ENCODE results near the gene MYL10.

MYL10 gene

DNA sequence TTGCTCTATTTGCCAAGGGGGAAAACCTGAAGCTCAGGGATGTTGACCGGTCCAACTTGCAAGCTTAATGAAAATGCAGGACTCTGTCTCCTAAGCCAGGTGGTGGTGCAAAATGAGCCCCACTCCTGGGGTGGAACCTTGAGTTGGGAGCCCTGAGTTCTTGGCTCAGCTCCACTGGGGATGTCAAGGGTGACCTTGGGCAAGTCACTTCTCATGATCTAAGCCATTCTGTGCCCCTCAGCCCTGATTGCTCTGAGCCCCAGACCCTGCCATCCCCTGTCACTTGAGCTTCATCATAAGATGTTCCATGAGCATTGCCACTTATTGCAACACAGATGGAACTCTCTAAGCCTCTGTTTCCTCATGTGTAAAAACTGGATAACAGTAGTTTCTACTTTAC, 33.9 kb downstream of the MYL10 start:
- H3K36me3 ChIP-seq (ENCODE audit: insufficient read depth, low read length) = no peaks in the 10 kb centered on the region

DNA sequence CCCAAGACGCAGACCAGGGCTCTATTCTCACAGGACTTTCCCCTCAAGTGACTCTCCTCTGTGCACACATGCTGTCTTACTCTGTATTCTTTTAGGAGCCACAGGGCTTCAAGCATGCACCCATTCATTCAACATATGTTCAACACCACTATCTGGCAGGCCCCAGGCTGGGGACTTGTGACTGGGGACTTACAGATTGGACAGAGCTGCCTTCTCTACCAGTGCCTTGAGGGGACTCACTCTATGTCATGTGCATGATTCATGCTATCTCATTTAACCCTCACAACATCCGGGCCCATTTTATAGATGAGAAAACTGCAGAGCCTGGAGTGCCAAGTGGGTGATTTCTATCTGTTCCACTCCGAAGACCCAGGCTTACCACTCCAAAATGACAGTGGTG, 34.3 kb downstream of the MYL10 start:
- Histone ChIP-seq H3K9ac (ENCODE audit: low read depth, low read length) (no peak overlapping the region), H3K9me3 (ENCODE audit: insufficient read depth, low read depth, low read length) (no peaks in the 10 kb centered on the region), H3K27me3 (ENCODE audit: insufficient read depth, low read length) (no peaks in the 10 kb centered on the region), H3K27ac (ENCODE audit: low read depth, low read length) (no peak overlapping the region), H3K4me3 (ENCODE audit: low read length) (no peak overlapping the region), H3K36me3 (ENCODE audit: insufficient read depth, low read length) (no peaks in the 10 kb centered on the region), H3K4me1 (ENCODE audit: insufficient read depth, low read length) (no peaks in the 10 kb centered on the region)
- 90% methylated on average over 3 of the region's 3 CpGs for WGBS

More for the DNA sequence above, 33.9 kb downstream of the MYL10 start:
- no peaks in the 10 kb centered on the region for H3K9me3 ChIP-seq (ENCODE audit: insufficient read depth, low read depth, low read length)
- no peak overlapping the region for H3K27ac ChIP-seq (ENCODE audit: low read depth, low read length)
- no peak overlapping the region for H3K9ac ChIP-seq (ENCODE audit: low read depth, low read length)
- WGBS = 95% methylated on average over 1 of the region's 1 CpG
- H3K4me1 ChIP-seq (ENCODE audit: insufficient read depth, low read length) = no peaks in the 10 kb centered on the region
- no peak overlapping the region for H3K4me3 ChIP-seq (ENCODE audit: low read length)
- H3K27me3 ChIP-seq (ENCODE audit: insufficient read depth, low read length) = no peaks in the 10 kb centered on the region

DNA sequence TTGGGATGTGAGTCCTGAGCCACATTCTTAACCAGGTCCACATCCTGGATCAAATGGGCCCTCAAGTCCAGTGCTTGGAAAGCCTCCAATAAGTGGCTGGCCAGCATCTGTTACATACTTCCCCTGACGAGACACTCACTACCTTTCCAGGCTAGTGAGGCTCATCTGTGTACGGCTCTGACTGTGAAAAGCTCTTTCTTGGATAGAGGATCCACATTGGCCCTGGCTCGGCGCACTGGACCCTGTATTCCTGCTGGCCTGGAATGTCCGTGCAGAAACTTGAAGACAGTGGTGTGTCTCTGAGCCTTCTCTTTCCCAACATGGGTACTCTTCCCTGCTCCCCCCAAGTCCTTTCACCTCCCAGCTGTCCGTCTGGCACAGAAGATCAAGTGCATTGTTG, 35.5 kb downstream of the MYL10 start:
- no peak overlapping the region for H3K27ac ChIP-seq (ENCODE audit: low read depth, low read length)
- no peaks in the 10 kb centered on the region for H3K36me3 ChIP-seq (ENCODE audit: insufficient read depth, low read length)
- no peak overlapping the region for H3K4me3 ChIP-seq (ENCODE audit: low read length)
- H3K9me3 ChIP-seq (ENCODE audit: insufficient read depth, low read depth, low read length) = no peaks in the 10 kb centered on the region
- no peaks in the 10 kb centered on the region for H3K4me1 ChIP-seq (ENCODE audit: insufficient read depth, low read length)
- H3K9ac ChIP-seq (ENCODE audit: low read depth, low read length) = no peak overlapping the region
- 93% methylated on average over 6 of the region's 6 CpGs for WGBS
- H3K27me3 ChIP-seq (ENCODE audit: insufficient read depth, low read length) = no peaks in the 10 kb centered on the region

DNA sequence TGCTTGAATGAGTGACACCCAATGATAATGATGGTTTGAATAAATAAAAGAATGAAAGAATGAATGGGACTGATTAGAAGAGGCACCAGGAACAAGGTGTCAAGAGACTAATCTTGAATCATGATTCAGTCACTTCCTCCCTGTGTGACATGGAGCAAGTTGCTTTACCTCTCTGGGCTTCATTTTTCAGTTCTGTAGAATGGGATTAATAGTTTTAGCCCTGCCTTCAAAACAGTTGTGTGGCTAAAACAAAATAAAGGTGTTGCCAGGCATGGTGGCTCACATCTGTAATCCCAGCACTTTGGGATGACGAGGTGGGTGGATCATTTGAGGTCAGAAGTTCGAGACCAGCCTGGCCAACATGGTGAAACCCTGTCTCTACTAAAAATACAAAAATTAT, 37.6 kb downstream of the MYL10 start:
- Histone ChIP-seq H3K4me1 (ENCODE audit: insufficient read depth, low read length) (no peaks in the 10 kb centered on the region), H3K4me3 (ENCODE audit: low read length) (no peak overlapping the region), H3K36me3 (ENCODE audit: insufficient read depth, low read length) (no peaks in the 10 kb centered on the region), H3K9me3 (ENCODE audit: insufficient read depth, low read depth, low read length) (no peaks in the 10 kb centered on the region), H3K27ac (ENCODE audit: low read depth, low read length) (no peak overlapping the region), H3K9ac (ENCODE audit: low read depth, low read length) (no peak overlapping the region), H3K27me3 (ENCODE audit: insufficient read depth, low read length) (no peaks in the 10 kb centered on the region)
- WGBS = 97% methylated on average over 2 of the region's 2 CpGs

DNA sequence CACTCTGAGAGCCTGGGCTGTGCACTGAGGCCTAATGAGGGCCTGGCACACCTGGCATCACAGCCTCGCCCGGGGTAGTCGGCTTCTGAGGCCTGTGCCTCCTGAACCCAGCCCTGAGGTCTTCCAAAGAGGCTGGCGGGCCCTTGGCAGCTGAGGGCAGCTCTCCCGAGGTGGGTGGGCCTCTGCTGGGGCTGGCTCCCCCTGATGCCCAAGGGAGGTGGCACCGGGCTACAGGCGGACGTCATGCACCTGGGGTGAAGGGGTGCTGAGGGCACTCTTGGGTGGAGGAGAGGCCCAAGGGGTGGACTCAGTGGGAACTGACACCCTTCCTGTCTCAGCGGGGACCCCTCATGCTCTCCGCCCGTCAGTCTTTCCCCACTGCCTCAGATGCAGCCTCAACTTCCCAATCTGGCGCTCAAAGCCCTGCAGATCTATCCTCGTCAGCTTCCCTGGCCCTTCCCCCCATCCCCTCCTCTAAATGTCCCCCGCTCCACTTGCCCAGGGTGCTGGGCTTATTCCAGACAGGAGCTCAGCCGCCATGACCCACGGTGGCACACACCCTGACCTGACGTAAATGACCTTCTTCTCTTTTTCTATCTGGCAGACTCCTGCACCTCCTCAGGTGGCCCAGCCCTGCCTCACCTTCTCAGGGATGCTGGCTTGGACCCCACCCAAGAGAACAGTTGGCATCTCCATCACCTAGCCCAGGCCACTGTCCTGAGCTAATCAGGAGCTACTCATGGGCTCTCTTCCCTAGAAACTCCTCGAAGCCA, 38.2 kb downstream of the MYL10 start:
- H3K27ac ChIP-seq (ENCODE audit: low read depth, low read length) = no peak overlapping the region
- no peaks in the 10 kb centered on the region for H3K36me3 ChIP-seq (ENCODE audit: insufficient read depth, low read length)
- H3K4me3 ChIP-seq (ENCODE audit: low read length) = no peak overlapping the region
- WGBS = 92% methylated on average over 18 of the region's 18 CpGs
- H3K27me3 ChIP-seq (ENCODE audit: insufficient read depth, low read length) = no peaks in the 10 kb centered on the region
- H3K4me1 ChIP-seq (ENCODE audit: insufficient read depth, low read length) = no peaks in the 10 kb centered on the region
- H3K9me3 ChIP-seq (ENCODE audit: insufficient read depth, low read depth, low read length) = no peaks in the 10 kb centered on the region
- no peak overlapping the region for H3K9ac ChIP-seq (ENCODE audit: low read depth, low read length)

DNA sequence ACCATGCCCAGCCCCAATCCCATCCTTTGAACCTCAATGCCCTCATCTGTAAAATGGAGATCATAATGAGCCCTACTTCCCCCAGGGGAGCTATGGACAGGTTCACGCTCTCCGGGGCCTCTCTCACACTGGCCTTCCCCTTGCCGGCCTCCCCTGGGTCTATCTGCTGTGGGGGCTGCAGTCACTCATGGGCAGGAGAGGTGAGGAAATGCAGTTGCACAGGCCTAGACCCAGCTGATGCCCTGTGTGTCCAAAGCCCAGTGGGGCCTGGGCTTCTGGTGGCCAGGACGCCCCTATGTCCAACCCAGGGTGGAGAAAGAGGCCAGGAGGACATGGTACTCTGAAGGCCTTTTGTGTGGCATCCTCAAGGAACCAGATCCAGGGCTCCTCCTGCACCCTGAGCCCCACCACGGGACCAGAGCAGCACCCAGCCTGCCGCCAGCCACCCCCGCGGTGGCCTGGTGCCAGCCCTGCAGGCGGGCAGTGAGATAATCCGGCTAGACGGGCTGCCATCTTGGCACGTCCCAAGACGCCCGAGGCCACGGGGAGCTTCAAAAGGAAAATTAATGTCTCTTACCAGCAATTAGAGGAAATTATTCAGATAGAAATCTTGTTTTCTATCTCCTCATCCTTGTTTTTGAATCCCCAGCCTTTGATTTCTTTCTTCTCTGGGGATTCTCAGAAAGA, 39.0 kb downstream of the MYL10 start:
- Histone ChIP-seq H3K27me3 (ENCODE audit: insufficient read depth, low read length) (no peaks in the 10 kb centered on the region), H3K9ac (ENCODE audit: low read depth, low read length) (no peak overlapping the region), H3K27ac (ENCODE audit: low read depth, low read length) (no peak overlapping the region), H3K4me3 (ENCODE audit: low read length) (no peak overlapping the region), H3K4me1 (ENCODE audit: insufficient read depth, low read length) (no peaks in the 10 kb centered on the region), H3K36me3 (ENCODE audit: insufficient read depth, low read length) (no peaks in the 10 kb centered on the region), H3K9me3 (ENCODE audit: insufficient read depth, low read depth, low read length) (no peaks in the 10 kb centered on the region)
- 88% methylated on average over 15 of the region's 15 CpGs for WGBS

DNA sequence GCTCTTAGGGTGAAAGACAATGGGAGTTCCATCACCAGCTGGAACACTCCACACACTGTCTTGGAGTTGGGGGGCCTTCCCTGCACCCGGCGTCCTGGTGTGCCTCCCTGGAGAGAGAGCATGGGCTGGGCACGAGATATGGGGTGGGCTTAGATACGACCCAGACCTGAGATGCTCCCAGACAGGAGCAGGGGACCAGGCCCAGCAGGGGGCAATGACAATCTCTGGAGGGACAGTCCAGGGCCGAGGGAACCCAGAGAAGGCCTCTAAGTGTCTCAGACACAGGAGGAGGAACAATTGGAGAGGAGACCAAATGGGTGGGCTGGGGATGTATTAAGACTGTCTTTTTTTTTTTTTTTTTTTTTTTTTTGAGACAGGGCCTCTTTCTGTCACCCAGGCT, 40.0 kb downstream of the MYL10 start:
- Histone ChIP-seq H3K36me3 (ENCODE audit: insufficient read depth, low read length) (no peaks in the 10 kb centered on the region), H3K4me3 (ENCODE audit: low read length) (no peak overlapping the region), H3K9ac (ENCODE audit: low read depth, low read length) (no peak overlapping the region), H3K4me1 (ENCODE audit: insufficient read depth, low read length) (no peaks in the 10 kb centered on the region), H3K27ac (ENCODE audit: low read depth, low read length) (no peak overlapping the region), H3K9me3 (ENCODE audit: insufficient read depth, low read depth, low read length) (no peaks in the 10 kb centered on the region), H3K27me3 (ENCODE audit: insufficient read depth, low read length) (no peaks in the 10 kb centered on the region)
- 85% methylated on average over 5 of the region's 5 CpGs for WGBS

DNA sequence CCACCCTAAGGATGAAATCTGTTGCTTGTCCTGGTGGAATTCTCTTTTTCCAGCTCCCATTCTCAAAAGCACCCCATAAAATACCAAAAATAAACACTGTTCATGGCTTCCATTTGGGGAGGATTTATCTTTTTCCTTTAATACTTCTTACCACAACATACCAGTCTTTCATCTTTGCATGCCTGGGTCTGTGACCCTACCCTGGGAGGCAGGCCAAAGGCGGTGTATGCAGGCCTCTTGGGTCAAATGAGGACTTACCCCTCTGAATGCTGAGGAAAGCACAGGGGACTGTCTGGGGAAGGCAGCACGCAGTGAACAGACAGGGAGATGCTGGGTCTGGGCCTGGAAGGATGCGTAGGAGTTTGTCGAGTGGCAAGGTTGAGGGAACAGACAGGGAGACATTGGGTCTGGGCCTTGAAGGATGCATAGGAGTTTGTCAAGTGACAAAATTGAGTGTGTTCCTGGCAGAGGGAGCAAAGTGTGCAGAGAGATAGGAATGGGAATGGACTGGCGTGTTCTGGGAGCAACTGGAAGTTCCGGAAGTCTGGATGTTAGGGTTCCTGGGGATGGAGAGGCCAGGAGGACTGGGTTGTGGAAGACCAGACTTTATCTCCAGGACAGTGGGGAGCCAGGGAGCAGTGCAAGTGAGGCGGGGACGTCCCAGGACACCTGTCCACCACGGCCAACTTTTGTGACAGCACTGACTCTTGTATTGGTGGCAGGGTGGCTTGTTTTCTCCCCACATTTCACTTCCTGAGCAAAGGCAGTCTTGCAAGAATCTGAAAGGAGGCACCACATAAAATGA, 40.8 kb downstream of the MYL10 start:
- no peak overlapping the region for H3K4me3 ChIP-seq (ENCODE audit: low read length)
- no peaks in the 10 kb centered on the region for H3K27me3 ChIP-seq (ENCODE audit: insufficient read depth, low read length)
- no peak overlapping the region for H3K9ac ChIP-seq (ENCODE audit: low read depth, low read length)
- WGBS = 90% methylated on average over 9 of the region's 9 CpGs
- H3K4me1 ChIP-seq (ENCODE audit: insufficient read depth, low read length) = no peaks in the 10 kb centered on the region
- no peak overlapping the region for H3K27ac ChIP-seq (ENCODE audit: low read depth, low read length)
- H3K36me3 ChIP-seq (ENCODE audit: insufficient read depth, low read length) = no peaks in the 10 kb centered on the region
- H3K9me3 ChIP-seq (ENCODE audit: insufficient read depth, low read depth, low read length) = no peaks in the 10 kb centered on the region

DNA sequence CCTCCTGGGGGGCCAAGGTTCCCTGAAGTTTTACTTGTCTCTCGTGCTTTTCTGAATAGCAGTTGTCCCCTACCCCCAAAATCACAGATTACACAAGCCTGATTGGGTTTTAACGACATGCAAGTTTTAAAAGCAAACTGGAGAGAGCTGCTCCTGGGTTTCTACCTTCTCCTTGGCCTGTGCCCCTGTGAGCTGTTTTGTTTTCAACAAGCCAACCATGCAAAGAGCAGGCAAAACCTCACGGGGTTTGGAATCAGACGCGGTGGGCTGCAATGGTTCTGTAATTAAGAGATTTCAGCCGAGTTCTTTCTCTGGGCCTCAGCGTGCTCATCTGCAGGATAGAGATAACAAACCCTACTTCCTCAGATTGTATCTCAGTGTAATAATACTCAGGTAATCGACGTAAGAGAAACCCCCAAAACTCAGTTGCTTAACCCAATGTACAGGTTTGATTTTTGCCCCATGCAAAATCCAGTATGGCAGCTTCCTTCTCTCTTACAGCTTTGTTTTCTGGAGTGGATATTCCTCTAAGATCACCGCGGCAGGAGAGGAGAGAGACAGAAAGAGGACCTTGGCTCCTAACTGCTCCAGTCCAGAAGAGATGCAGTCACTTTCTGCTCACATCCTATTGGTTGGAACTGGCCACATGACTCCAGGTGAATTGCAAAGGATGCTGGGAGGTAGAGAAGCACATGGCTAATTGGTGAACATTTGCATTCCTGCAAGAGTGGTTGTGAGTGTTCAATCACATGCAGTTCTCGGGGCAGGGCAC, 42.0 kb downstream of the MYL10 start:
- Histone ChIP-seq H3K9me3 (ENCODE audit: insufficient read depth, low read depth, low read length) (no peaks in the 10 kb centered on the region), H3K4me1 (ENCODE audit: insufficient read depth, low read length) (no peaks in the 10 kb centered on the region), H3K9ac (ENCODE audit: low read depth, low read length) (no peak overlapping the region), H3K27me3 (ENCODE audit: insufficient read depth, low read length) (no peaks in the 10 kb centered on the region), H3K27ac (ENCODE audit: low read depth, low read length) (no peak overlapping the region), H3K4me3 (ENCODE audit: low read length) (no peak overlapping the region), H3K36me3 (ENCODE audit: insufficient read depth, low read length) (no peaks in the 10 kb centered on the region)
- WGBS = 92% methylated on average over 12 of the region's 12 CpGs

DNA sequence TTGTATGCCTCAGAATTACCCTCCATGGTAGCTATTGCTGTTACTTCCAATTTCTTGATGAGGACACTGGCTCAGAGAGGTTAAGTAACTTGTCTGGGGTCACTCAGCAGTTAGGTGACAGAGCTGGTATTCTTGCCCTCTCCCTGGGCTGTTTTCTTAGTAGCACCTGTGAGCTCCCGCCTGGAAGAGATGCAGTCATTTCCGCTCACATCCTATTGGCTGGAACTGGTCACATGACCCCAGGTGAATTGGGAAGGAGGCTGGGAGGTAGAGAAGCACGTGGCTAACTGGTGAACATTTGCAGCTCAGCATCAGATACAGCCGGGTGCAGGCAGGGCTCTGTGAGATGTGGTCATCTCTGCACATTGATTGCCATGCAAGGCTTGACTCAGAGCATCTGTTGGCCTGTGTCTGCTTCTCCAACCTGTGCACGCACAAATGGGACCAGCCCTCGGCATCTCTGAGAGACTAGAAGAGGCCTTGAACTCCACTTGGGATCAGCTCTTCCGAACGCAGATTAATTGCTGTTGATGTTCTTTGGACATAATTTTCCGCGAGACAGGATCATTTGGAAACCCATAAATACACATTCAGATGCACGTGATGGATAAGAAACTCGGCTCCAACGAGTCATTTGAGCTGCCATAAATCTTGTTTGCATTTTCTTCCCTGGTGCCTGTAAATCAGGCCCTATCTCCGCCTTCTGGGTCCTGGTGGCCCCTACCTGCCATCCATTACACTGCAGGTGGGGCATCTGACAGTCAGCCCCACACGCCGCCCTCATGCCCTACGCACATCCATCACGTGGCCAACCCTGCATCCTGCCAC, 42.8 kb downstream of the MYL10 start:
- Histone ChIP-seq H3K9me3 (ENCODE audit: insufficient read depth, low read depth, low read length) (no peaks in the 10 kb centered on the region), H3K9ac (ENCODE audit: low read depth, low read length) (no peak overlapping the region), H3K36me3 (ENCODE audit: insufficient read depth, low read length) (no peaks in the 10 kb centered on the region), H3K27me3 (ENCODE audit: insufficient read depth, low read length) (no peaks in the 10 kb centered on the region), H3K4me3 (ENCODE audit: low read length) (no peak overlapping the region), H3K27ac (ENCODE audit: low read depth, low read length) (no peak overlapping the region), H3K4me1 (ENCODE audit: insufficient read depth, low read length) (peaks cover 4% of the 10 kb centered on the region; the same call in 1 of the 2 replicates)
- WGBS = 88% methylated on average over 18 of the region's 18 CpGs
